NOMO-1 treated with DMSO at 0.1 percent for 48 hours (cell line): ENCODE measurements around the gene CDKN1C.

ENCODE experiments used
- DNase-seq: peaks from one replicate; lab custom pipeline; 2025; ENCODE audit not compliant: unreplicated experiment; lab: John Stamatoyannopoulos, UW

CDKN1C gene

GRCh38 chr11:2885678-2886081 lies at the start of gene CDKN1C:
TSS of gene CDKN1C (minus strand) at chr11:2885775. CDS start at chr11:2885456, 319 bp downstream.
- DNase-seq, result peak; percentile 80

DNA sequence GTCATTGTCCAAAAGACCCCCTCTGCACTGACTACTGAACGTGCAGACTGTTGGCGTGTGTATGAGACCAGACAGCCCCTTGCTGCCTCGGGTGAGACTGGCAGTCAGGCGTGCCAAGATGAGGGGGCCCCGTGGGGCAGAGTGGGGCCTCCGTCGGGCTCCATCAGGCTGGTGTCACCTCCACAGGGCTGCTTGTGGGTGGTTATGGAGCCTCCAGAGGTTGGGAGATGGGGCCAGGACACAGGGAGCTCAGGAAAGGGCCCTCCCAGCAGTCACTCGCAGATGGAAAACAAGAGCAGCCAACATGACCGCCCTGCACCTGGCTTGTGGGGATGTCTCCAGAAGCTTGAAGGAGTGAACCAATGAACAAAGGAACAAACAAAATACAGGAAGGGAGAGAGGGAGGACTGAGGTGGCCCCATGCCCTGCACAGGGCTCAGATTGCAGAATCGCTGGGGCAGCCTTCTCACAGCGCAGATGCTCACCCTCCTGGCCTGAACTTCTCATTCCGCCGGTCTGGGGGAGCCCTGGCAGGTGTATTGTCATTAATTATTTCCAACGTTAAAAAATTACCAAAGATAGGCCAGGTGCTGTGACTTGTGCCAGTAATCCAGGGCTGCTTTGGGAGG lies 49.1 kb upstream of the CDKN1C start:
- DNase-seq, result no peak

- DNase-seq, result no peak
Measured at GRCh38 chr11:2934021-2934550, 48.5 kb upstream of the CDKN1C start.

GRCh38 chr11:2933375-2934020 lies 47.9 kb upstream of the CDKN1C start:
- peak; percentile 94 for DNase-seq

- no peak for DNase-seq
Measured at GRCh38 chr11:2932850-2933251, 47.3 kb upstream of the CDKN1C start.

- no peak for DNase-seq
Measured at GRCh38 chr11:2931771-2932738, 46.5 kb upstream of the CDKN1C start.

DNA sequence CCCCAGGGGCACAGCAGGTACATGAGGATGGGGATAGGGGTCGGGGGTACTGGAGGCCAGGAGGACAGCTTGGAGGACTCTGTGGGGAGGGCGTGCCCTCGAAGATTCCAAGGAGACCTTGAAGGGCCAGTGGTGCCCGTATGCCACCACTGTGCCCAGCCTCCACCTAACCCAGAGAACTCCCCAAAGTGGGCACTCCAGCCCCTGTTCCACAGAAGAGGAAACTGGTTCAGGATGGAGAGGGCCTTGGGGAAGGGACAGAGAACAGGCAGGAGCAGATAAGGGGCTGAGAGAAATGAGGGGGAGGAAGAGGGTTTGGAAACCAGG lies 45.8 kb upstream of the CDKN1C start:
- DNase-seq, result no peak

GRCh38 chr11:2930704-2931419 lies 45.3 kb upstream of the CDKN1C start:
- DNase-seq, result peak; percentile 36

- peak; percentile 42 for DNase-seq
Measured at GRCh38 chr11:2929950-2930703, 44.6 kb upstream of the CDKN1C start.

- DNase-seq, result peak; percentile 56
Measured at GRCh38 chr11:2929531-2929949, 44.0 kb upstream of the CDKN1C start.

DNA sequence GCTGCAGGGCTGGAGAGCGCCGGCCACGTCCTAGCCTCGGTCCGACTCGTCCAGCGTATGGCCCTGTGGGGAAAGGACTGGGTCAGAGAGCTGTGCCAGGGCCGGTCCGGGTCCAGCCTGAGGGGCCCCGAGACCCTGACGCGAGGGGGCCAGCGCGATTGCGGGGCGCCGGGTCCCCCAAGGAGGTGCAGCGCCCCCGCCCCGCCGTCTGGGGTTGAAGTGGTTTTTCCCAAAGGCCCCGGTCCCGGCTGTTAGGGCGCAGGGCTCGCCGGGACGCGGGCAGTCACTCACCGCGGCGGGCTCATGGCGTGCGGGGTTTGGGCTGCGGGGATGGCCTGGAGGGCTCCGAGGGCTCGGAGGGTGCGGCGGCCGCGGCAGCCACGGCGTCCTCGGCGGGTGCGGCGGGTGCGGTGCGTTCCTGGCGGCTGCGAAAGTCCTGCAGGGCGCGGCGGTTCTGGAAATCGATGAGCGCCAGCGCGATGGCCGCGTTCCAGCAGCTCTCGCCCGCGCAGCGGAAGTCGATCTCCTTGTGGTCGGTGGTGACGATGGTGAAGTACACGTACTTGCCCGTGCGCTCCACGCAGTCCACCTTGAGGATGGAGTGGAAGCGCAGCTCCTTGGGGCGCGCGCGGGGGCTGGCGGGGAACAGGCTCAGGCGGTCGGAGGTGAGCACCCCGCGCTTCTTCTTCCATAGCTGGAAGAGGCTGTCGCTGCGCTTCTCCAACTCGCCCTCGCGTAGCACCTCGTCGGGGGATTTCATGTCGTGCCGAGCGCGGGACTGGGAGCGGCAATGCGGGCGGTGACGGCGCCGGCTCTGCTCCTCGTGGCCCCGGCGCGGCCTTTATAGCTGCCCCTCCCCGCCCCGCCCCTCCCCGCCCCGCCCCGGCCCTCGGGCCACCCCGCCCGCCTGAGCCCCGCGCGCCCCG lies 43.3 kb upstream of the CDKN1C start, which contains the start of gene PHLDA2:
Gene PHLDA2, minus strand, starts transcription at position 816 of the 926 bp plus-strand sequence. Its CDS starts 56 bp downstream, at position 760.
- peak; percentile 56 for DNase-seq

DNA sequence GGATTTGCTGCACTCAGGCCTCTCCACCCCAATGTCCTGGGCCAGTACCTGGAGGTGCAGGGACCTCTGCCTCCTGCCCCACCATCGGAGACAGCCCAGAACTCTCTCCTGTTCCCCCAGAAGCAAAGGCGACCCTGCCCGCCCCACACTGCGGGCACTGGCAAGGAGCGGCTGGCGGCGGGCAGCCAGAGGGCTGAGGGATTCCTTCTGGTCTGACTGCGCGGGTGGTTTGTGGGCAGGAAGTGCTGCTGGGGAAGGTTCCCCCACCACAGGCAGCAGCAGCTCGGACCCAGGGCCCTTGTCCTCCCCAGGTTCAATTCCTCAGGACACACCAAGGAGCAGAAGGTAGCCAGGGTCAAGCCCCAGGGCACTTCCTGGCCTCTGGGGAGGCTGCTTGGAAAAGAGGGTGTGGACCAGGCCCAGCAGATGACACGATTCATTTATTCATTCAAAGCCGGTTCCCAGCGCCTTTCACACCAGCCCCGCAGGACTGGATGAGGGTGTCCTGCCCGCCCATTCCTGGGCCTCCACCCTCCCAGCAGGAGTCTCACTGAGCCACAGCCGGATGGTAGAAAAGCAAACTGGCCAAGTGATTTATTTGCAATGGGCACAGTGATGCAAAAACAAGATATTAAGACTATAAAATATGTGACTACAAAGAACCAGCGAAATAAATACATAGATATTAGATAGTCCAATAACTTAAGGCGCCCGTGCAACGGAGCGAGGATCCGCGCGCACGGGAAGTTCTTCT lies 42.5 kb upstream of the CDKN1C start:
- peak; percentile 14 for DNase-seq

- no peak for DNase-seq
Measured at GRCh38 chr11:2927121-2927800, 41.7 kb upstream of the CDKN1C start.

DNA sequence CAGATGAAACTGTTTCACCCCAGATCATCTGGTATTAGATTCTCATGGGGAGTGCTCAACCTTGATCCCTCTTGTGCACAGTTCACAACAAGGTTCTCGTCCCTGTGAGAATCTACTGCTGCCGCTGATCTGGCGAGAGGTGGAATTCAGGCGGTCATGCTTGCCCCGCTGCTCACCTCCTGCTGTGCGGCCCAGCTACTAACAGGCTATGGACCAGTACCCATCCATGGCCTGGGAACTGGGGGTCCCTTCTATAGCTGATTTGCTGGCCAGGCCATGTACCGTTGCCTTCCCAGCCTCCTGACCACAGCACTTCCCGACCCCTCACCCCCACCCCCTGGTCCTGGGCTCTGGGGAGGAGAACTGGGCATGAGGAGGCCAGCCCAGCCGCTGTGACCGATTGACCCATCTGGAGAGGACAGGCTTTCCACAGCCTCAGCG lies 41.1 kb upstream of the CDKN1C start:
- DNase-seq, result no peak

GRCh38 chr11:2924821-2925675 lies 39.5 kb upstream of the CDKN1C start:
- no peak for DNase-seq

- no peak for DNase-seq
Measured at GRCh38 chr11:2924381-2924780, 38.8 kb upstream of the CDKN1C start.
